ENCODE results near the gene PDXDC1. TPM values are rescaled to one million over a fixed set of nuclear protein-coding genes. Genes with fewer than 3 reads are reported as not detected.
"Not testable (repeated sequence)": the region's sequence is repeated elsewhere in the genome, so short reads cannot be mapped to it uniquely, and the experiment has no call there.

PDXDC1 gene
- total RNA-seq, 1 experiment from 2014 or later: 107 TPM

DNA sequence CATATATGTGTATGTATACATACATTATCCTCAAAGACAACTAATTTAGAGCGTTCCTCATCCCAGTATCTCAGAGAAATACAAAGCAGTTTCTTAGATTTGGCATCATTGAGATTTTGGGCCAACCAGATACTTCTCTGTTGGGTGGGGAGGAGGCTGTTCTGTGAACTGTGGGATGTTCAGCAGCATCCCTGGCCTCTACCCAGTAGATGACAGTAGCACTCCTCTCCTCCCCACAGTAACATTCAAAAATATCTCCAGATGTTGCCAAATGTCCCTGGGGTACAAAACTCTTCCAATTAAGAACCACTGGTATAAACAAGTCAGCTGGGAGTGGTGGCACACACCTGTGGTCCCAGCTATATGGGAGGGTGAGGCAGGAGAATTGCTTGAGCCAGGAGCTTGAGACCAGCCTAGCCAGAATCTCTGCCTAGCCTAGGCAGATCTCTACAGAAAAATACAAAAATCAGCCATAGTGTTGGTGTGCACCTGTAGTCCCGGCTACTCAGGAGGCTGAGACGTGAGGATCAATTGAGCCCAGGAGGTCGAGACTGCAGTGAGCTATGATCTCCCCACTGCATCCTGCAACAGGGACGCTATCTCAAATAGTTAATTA is 125.7 kb downstream of the PDXDC1 start:
- H3K36me3 Mint-ChIP-seq; H3K27me3 Mint-ChIP-seq (ENCODE audit: low read depth); H3K9me3 Mint-ChIP-seq; H3K27ac Mint-ChIP-seq; ATAC-seq; H3K4me1 Mint-ChIP-seq; DNase-seq (ENCODE audit: low spot score); CTCF ChIA-PET; H3K4me3 Mint-ChIP-seq; POLR2A ChIA-PET: not testable (repeated sequence)

- H3K36me3 Mint-ChIP-seq; DNase-seq (ENCODE audit: low spot score); H3K27me3 Mint-ChIP-seq (ENCODE audit: low read depth); H3K4me1 Mint-ChIP-seq; CTCF ChIA-PET; H3K4me3 Mint-ChIP-seq; H3K9me3 Mint-ChIP-seq; H3K27ac Mint-ChIP-seq; POLR2A ChIA-PET; ATAC-seq: not testable (repeated sequence)
Measured at GRCh38 chr16:15127641-15128425, 153.0 kb downstream of the PDXDC1 start.

DNA sequence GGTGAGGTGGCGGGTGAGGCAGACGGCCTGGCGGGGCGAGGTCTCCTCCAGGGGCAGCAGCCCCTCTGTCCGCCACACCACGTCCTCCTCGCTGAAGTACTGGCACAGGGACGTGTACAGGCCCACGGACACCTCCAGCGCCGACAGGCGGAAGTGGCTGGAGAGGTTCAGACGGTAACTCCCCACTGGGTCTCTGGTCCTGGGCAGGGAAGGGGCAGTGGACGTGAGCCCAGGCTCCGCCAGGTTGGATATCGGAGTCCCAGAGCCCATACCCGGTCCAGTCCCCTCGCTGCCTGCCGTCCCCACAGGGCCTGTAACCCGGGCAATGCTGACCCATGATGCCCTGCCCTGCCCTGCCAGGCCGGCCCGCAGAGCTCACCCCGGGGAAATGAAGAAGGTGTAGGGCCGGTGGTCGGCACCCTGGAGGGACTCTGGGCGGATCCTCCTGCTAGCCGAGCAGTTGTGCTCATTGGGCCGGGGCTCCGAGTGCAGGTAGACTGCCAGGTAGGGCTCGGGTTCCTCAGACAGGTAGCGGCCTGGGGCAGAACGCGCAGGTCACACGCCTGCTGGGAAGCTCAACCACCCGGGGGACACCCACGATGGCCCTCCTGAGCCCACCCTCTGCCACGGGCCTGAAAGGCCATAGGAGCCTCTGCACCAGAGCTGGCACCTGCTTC is 155.6 kb downstream of the PDXDC1 start:
- H3K27me3 Mint-ChIP-seq (ENCODE audit: low read depth); H3K4me3 Mint-ChIP-seq; H3K9me3 Mint-ChIP-seq; H3K4me1 Mint-ChIP-seq; H3K36me3 Mint-ChIP-seq; H3K27ac Mint-ChIP-seq; POLR2A ChIA-PET; CTCF ChIA-PET; ATAC-seq; DNase-seq (ENCODE audit: low spot score): not testable (repeated sequence)

DNA sequence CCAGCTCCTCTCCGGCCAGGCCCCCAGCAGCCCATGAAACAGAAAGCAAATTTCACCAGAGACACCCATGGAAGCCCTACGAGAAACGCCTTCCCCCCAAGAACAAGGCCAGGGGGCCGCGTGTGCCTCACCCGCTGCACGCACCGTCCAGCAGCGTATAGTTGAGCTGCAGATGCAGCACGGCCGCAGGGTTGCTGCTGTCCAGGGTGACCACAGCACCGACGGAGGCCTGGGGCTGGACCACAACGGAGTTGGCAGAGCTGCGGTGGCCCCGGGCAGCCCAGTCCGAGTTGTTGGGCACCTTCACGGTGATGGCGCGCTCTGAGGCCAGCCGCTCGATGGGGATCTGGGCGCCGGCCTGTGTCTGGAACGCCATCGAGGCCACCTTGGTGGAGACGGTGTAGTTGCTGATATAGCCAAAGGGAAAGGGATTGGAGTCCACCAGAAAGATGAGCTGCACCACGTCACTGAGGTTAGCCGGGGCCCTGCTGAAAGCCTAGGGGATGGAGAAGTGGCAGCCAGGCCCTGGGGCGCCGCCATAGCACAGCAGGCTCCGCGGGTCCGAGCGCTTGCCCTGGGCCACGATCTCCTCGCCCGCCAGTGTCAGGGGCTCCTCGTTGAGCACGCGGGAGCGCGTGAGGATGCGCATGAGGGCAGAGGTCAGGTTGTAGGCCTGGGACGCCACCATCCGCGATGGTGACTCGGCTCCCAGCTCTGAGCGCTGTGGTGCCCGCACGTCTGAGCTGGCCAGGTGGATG is 156.3 kb downstream of the PDXDC1 start:
- ATAC-seq, H3K9me3 Mint-ChIP-seq, POLR2A ChIA-PET: not testable (repeated sequence)

DNA sequence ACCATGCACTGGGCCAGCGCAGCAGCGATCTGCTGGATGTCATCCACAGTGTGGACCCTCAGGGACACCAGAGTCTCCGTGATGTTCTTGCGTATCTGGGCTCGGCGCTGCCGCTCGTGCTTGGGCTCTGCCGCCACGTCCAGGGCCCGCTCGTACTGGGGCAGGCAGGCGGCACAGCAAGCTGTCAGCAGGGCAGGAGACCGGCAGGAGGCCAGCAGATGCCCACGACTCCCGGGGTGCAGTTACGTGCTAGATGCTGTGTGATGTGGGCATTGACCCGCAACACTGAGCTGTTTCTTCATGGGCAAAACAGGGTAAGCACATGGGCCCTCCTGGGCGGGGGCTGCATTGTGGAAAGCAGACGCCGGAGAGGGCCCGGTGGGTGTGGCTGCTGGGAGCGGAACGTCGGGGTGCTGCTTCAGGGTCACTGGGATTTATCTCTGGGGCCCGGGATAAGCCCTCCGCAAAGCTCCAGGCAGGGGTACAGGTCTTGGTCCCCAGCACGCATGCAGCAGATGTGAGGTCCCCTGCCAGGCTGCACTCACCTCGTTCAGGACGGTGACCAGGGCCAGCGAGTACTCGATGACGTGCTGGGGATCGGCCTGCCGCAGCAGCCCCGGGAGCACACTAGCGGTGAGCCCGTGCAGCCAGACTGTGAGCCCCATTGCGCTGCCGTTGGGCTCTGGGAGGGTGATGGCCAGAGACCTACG is 158.0 kb downstream of the PDXDC1 start:
- ATAC-seq, H3K9me3 Mint-ChIP-seq, H3K4me3 Mint-ChIP-seq: not testable (repeated sequence)

More for the DNA sequence above, 156.3 kb downstream of the PDXDC1 start:
- CTCF ChIA-PET; H3K4me3 Mint-ChIP-seq; H3K36me3 Mint-ChIP-seq; H3K27me3 Mint-ChIP-seq (ENCODE audit: low read depth); DNase-seq (ENCODE audit: low spot score); H3K4me1 Mint-ChIP-seq; H3K27ac Mint-ChIP-seq: not testable (repeated sequence)

DNA sequence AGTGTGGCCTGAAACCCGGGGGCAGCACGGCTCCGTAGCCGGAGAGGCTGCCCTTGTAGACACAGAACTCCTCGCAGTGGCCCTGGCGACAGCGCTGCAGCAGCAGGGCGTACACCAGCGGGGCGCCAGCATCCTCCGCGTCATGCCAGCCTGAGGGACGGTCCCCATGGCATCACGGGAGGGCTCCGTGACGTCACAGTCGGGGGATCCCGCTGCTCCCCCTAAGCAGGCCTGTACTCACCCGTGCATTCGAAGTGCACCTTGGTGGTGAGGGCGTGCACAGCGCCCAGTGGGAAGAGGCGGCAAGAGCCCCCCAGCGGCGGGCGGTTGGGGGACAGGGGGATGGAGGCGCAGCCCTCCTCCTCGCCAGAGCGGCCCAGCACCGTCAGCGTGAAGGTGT is 158.7 kb downstream of the PDXDC1 start:
- H3K4me1 Mint-ChIP-seq; POLR2A ChIA-PET; H3K27me3 Mint-ChIP-seq (ENCODE audit: low read depth); CTCF ChIA-PET; H3K9me3 Mint-ChIP-seq; DNase-seq (ENCODE audit: low spot score); H3K36me3 Mint-ChIP-seq; H3K4me3 Mint-ChIP-seq; ATAC-seq; H3K27ac Mint-ChIP-seq: not testable (repeated sequence)

More for the DNA sequence above, 158.0 kb downstream of the PDXDC1 start:
- H3K36me3 Mint-ChIP-seq; H3K4me1 Mint-ChIP-seq; POLR2A ChIA-PET; H3K27ac Mint-ChIP-seq; H3K27me3 Mint-ChIP-seq (ENCODE audit: low read depth); CTCF ChIA-PET; DNase-seq (ENCODE audit: low spot score): not testable (repeated sequence)

GRCh38 chr16:15134752-15135482 is 160.1 kb downstream of the PDXDC1 start:
- H3K9me3 Mint-ChIP-seq; POLR2A ChIA-PET; ATAC-seq; H3K27me3 Mint-ChIP-seq (ENCODE audit: low read depth); H3K4me3 Mint-ChIP-seq; H3K36me3 Mint-ChIP-seq; H3K27ac Mint-ChIP-seq; CTCF ChIA-PET; H3K4me1 Mint-ChIP-seq; DNase-seq (ENCODE audit: low spot score): not testable (repeated sequence)

DNA sequence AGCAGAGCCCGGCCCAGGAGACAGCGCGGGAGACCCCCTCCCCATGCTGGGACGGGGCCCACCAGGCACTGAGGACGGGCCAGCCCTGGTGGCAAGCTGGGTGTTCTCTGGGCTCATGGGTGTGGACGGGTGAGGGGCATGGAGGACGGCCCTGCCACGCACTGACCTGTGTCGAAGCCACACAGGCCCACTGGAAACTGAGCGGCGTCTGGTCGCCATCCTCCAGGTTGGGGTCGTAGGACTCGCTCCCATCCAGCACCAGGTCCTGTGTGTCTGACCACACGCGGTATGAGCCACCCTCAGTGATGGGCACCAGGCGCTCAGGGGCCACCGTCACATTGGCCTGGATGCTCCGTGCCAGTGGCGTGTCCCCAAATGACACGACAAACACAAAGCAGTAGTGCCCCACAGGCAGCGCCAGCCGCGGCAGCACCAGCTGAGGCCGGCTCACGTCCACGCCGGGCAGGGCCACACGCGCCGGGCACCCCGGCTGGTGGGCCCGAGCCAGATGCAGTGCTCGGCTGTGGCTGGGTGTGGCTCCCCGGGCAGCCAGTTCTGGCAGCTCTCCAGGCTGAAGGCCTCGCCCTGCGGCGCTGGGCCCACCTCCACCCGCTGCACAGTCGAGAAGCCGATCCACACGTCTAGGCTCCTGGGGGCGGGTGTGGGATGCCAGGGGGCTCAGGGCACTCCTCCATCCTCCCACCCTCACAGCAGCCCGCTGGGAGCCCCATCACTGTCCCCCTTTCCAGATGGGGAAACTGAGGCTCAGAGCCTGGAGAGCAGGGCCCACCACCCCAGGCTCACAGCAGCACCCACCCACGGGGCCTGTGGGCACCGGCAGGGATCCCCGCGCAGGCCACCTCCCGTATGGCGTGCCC is 160.9 kb downstream of the PDXDC1 start:
- H3K27ac Mint-ChIP-seq; H3K4me1 Mint-ChIP-seq; POLR2A ChIA-PET; H3K4me3 Mint-ChIP-seq; ATAC-seq; H3K9me3 Mint-ChIP-seq; H3K27me3 Mint-ChIP-seq (ENCODE audit: low read depth); CTCF ChIA-PET; DNase-seq (ENCODE audit: low spot score); H3K36me3 Mint-ChIP-seq: not testable (repeated sequence)

- H3K27me3 Mint-ChIP-seq (ENCODE audit: low read depth); ATAC-seq; DNase-seq (ENCODE audit: low spot score); POLR2A ChIA-PET; H3K4me3 Mint-ChIP-seq; CTCF ChIA-PET; H3K9me3 Mint-ChIP-seq; H3K36me3 Mint-ChIP-seq; H3K27ac Mint-ChIP-seq; H3K4me1 Mint-ChIP-seq: not testable (repeated sequence)
Measured at GRCh38 chr16:15137514-15137913, 162.7 kb downstream of the PDXDC1 start.

DNA sequence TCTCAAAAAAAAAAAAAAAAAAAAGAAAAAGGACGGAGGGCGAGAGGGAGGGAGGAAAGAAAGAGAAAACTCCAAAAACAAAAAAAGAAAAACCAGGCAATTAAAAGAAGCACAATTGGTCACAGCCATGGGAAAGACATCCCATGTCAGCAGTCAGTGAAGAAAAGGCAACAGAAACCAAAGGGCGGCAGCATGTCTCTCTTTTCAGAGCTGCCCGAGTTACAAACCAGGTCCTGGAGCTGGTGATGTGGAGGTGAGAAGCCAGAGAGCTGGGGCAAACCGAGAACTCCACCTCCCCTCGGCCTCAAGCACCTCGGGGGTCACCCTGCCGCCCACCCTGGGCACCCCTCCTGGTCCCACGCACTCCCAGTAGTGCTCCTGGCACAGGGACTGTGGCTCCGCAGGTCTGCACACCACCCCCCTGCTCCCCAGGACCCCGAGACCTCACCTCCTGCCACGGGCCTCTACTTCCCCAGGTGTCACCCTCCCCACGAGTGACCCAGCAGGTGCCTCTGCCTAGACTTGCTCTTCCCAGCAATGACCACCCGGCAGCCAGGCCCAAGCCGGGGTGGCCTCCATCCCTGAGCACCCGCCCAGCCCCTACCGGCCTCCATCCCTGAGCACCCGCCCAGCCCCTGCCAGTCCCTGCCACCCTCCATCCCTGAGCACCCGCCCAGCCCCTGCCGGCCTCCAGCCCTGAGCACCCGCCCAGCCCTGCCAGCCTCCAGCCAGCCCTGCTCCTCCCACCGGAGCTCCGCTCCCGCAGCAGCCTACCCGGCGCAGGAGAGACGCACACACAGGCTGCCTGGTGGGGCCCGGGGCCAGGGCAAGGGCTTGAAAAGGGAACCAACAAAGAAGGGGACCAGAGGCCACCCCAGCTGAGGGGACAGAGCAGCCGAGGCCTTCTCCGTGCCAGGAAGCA is 165.9 kb downstream of the PDXDC1 start:
- H3K4me1 Mint-ChIP-seq: peaks cover 16% of the 10 kb centered on the region
- POLR2A ChIA-PET: interaction anchor here (0.6 kb wide), 1 partner anchor 501 kb away, joined by 3 read pairs; no protein-coding TSS in a partner anchor
- H3K4me3 Mint-ChIP-seq; H3K27me3 Mint-ChIP-seq (ENCODE audit: low read depth); CTCF ChIA-PET; DNase-seq (ENCODE audit: low spot score); H3K9me3 Mint-ChIP-seq; H3K36me3 Mint-ChIP-seq; ATAC-seq; H3K27ac Mint-ChIP-seq: not testable (repeated sequence)
